ENCODE data around the gene ENTPD2. TPM values are rescaled to one million over a fixed set of nuclear protein-coding genes. Genes with fewer than 3 reads are reported as not detected.

Gene ENTPD2
- total and polyA plus RNA-seq, 2 of the 4 experiments (the other 2 are of a cell fraction), result not detected

GRCh38 chr9:137088121-137088520, 34.3 kb upstream of the ENTPD2 start:
- no TSS peak for BruUV-seq (replicated peaks)
- dilution Hi-C loops (cut with HindIII; ENCODE audit: low sequenced_read_pairs, unreplicated experiment), result no loop called here
- CTCF ChIA-PET, result no interaction called here

More at GRCh38 chr9:137088121-137088520, 34.3 kb upstream of the ENTPD2 start:
- Histone ChIP-seq H2BK15ac (ENCODE audit: low read depth, low read length) (no peak overlapping the region), H4K91ac (ENCODE audit: insufficient read depth, low read depth, low read length) (no peak overlapping the region), H3K9me1 (ENCODE audit: insufficient read depth, low read length) (peaks cover 6% of the 10 kb centered on the region), H2AK5ac (ENCODE audit: low read depth, low read length) (no peak overlapping the region), H3K27me3 (ENCODE audit: control insufficient read depth, insufficient read depth, low read length) (no peaks in the 10 kb centered on the region), H3K56ac (ENCODE audit: extremely low read depth, insufficient read depth, low read length) (no peak overlapping the region), H3K27ac (ENCODE audit: insufficient read depth, low read length) (no peak overlapping the region), H3K4me2 (ENCODE audit: low read depth, low read length) (no peak overlapping the region), H3K4me1 (ENCODE audit: control insufficient read depth, insufficient read depth, low read length) (peaks cover 10% of the 10 kb centered on the region), H4K8ac (ENCODE audit: low read depth in 2 of 2, low read length in 2 of 2) (no peak overlapping the region; a peak in 1 of 4 replicates), H2BK120ac (ENCODE audit: low read depth, low read length) (no peak overlapping the region), H2BK5ac (ENCODE audit: low read depth, low read length, poor library complexity, severe bottlenecking) (no peak overlapping the region), H3K23ac (ENCODE audit: low read depth, low read length) (0 out of 2 replicates have a peak overlapping the region, but pooled peaks have one; percentile 26), H2AFZ (replicated peaks; ENCODE audit: low read length, poor library complexity) (no peak overlapping the region), H3K9me3 (ENCODE audit: control insufficient read depth, insufficient read depth, low read length) (no peaks in the 10 kb centered on the region), H3K18ac (ENCODE audit: low read depth, low read length) (no peak overlapping the region), H3K14ac (replicated peaks; ENCODE audit: low read depth, low read length) (no peak overlapping the region), H2AK9ac (replicated peaks; ENCODE audit: low read depth, low read length, poor library complexity) (peak overlapping the region; percentile 6), H2BK20ac (ENCODE audit: low read depth, low read length) (no peak overlapping the region), H4K5ac (ENCODE audit: low read depth, low read length) (no peak overlapping the region), H3K4me3 (ENCODE audit: insufficient read depth, low read depth, low read length) (no peak overlapping the region), H3K9ac (ENCODE audit: low read depth, low read length) (no peak overlapping the region), H4K20me1 (ENCODE audit: insufficient read depth, low read length) (no peaks in the 10 kb centered on the region), H3K79me1 (ENCODE audit: low read depth in 1 of 2, low read length in 2 of 2) (peaks cover 31 to 36% of the 10 kb centered on the region in 2 experiments), H3K36me3 (ENCODE audit: control insufficient read depth, insufficient read depth, low read length) (peaks cover 12% of the 10 kb centered on the region; the same call in 1 of the 2 replicates), H3K4ac (ENCODE audit: low read depth, low read length) (no peak overlapping the region)
- no CpG with 5 or more reads among the region's 5 CpGs for WGBS, 2 experiments (ENCODE audit: extremely low coverage in 2 of 2, insufficient read length in 1 of 2)
- in situ Hi-C loops (cut with MboI; ENCODE audit: low sequenced_read_pairs), result no loop called here
- TF ChIP-seq, protein P1, sequence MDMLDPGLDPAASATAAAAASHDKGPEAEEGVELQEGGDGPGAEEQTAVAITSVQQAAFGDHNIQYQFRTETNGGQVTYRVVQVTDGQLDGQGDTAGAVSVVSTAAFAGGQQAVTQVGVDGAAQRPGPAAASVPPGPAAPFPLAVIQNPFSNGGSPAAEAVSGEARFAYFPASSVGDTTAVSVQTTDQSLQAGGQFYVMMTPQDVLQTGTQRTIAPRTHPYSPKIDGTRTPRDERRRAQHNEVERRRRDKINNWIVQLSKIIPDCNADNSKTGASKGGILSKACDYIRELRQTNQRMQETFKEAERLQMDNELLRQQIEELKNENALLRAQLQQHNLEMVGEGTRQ (IDR thresholded peaks at IDR 0.05; ENCODE audit: low read depth, low read length), result no peak
- TF ChIP-seq ELK1 (IDR thresholded peaks at IDR 0.05; ENCODE audit: borderline replicate concordance, low read depth, low read length), result no peak
- TF ChIP-seq MXI1 (IDR thresholded peaks at IDR 0.05; ENCODE audit: borderline replicate concordance, low read depth, low read length), result no peak
- no peak for TF ChIP-seq CHD1 (IDR thresholded peaks at IDR 0.05; ENCODE audit: low read depth, low read length)
- no peak for TF ChIP-seq RAD21 (IDR thresholded peaks at IDR 0.05; ENCODE audit: low read length)
- no peak for TF ChIP-seq POLR2A (IDR thresholded peaks at IDR 0.05; ENCODE audit: low read depth, low read length)
- no peak for TF ChIP-seq CEBPB (IDR thresholded peaks at IDR 0.05; ENCODE audit: low read depth, low read length)
- no peak for TF ChIP-seq NFE2L2 (IDR thresholded peaks at IDR 0.05; ENCODE audit: low read depth, low read length)
- TF ChIP-seq RFX5 (IDR thresholded peaks at IDR 0.05; ENCODE audit: low read depth, low read length), result no peak
- TF ChIP-seq MAFK (IDR thresholded peaks at IDR 0.05; ENCODE audit: low read depth, low read length), result no peak
- TF ChIP-seq FOS (IDR thresholded peaks at IDR 0.05; ENCODE audit: low read depth, low read length), result no peak
- no peak for TF ChIP-seq BHLHE40 (IDR thresholded peaks at IDR 0.05; ENCODE audit: low read depth, low read length)
- TF ChIP-seq SMC3 (IDR thresholded peaks at IDR 0.05; ENCODE audit: low read depth, low read length), result no peak
- TF ChIP-seq MAZ (IDR thresholded peaks at IDR 0.05; ENCODE audit: borderline replicate concordance, low read depth, low read length), result no peak
- POLR2A ChIA-PET (ENCODE audit: unreplicated experiment), result no interaction called here
- intact Hi-C loops (cut with micrococcal nuclease), result no loop called here
- ATAC-seq (ENCODE audit: low read depth) (no peak), DNase-seq (no peak)

Measured in IMR-90 (cell line).